DND-41 (cell line): ENCODE measurements around the gene HECTD4.

Source experiments
- CTCF ChIP-seq: IDR thresholded peaks from 2 replicates; pipeline ENCODE4 v1.5.1; 2012; ENCODE audit warnings: borderline replicate concordance, low read length, moderate library complexity, mild to moderate bottlenecking; ENCODE audit not compliant: poor library complexity, severe bottlenecking; ENCODE audit errors: extremely low read depth
- EZH2 ChIP-seq: IDR thresholded peaks from 3 replicates; pipeline ENCODE4 v1.6.1; 2012; ENCODE audit warnings: borderline replicate concordance, low read depth, mild to moderate bottlenecking, moderate library complexity, low read length, inconsistent platforms; ENCODE audit not compliant: severe bottlenecking

- TF ChIP-seq CTCF (no peak), EZH2 (no peak)
These were observed 56.5 kb downstream of the HECTD4 start for GRCh38 chr12:112325622-112326207.
